NOMO-1 treated with DMSO at 0.1 percent for 48 hours (cell line): ENCODE results near the gene PWWP2A.
A peak's percentile ranks its signal among the peaks of the same experiment; 100 is the strongest.
"Not testable (repeated sequence)": the region's sequence is repeated elsewhere in the genome, so short reads cannot be mapped to it uniquely, and the experiment has no call there.

Experiments used
- DNase-seq: peaks from one replicate; lab custom pipeline; 2025; ENCODE audit not compliant: unreplicated experiment; lab: John Stamatoyannopoulos, UW

Gene PWWP2A, protein sequence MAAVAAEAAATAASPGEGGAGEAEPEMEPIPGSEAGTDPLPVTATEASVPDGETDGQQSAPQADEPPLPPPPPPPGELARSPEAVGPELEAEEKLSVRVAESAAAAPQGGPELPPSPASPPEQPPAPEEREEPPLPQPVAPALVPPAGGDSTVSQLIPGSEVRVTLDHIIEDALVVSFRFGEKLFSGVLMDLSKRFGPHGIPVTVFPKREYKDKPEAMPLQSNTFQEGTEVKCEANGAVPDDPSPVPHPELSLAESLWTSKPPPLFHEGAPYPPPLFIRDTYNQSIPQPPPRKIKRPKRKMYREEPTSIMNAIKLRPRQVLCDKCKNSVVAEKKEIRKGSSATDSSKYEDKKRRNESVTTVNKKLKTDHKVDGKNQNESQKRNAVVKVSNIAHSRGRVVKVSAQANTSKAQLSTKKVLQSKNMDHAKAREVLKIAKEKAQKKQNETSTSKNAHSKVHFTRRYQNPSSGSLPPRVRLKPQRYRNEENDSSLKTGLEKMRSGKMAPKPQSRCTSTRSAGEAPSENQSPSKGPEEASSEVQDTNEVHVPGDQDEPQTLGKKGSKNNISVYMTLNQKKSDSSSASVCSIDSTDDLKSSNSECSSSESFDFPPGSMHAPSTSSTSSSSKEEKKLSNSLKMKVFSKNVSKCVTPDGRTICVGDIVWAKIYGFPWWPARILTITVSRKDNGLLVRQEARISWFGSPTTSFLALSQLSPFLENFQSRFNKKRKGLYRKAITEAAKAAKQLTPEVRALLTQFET

DNA sequence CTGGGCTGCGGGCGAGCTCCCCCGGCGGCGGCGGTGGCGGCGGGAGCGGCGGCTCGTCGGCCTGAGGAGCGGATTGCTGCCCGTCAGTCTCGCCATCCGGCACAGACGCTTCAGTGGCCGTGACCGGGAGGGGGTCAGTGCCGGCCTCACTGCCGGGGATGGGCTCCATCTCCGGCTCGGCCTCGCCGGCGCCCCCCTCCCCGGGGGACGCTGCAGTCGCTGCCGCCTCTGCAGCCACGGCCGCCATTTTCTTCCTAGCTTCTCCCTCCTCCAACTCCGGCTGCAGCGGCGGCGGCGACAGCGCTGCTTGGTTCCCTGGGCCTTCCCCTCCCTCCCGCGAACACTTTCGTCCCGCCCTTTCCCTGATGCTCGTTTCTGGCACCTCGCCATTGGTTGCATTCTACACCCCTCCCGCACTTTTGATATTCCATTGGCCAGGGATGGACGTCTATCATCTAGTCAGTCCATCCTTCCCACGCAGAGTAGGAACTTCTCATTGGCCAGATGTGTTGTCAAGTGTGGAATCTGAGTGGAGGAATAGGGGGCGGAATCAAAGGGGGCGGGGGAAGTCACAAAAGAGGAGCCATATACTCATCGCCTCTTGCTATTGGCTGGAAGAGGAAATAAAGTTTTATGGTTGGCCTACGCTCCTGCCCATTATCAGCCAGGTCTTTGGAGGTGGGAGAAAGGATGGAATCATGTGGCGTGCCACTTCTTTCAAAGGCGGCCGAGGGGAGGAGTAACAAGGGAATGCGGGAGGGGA is at the start of gene PWWP2A:
PWWP2A (minus strand) TSS at position 309 of the 763 bp plus-strand sequence; CDS start at position 247, 62 bp downstream.
- DNase-seq: peak; percentile 99

DNA sequence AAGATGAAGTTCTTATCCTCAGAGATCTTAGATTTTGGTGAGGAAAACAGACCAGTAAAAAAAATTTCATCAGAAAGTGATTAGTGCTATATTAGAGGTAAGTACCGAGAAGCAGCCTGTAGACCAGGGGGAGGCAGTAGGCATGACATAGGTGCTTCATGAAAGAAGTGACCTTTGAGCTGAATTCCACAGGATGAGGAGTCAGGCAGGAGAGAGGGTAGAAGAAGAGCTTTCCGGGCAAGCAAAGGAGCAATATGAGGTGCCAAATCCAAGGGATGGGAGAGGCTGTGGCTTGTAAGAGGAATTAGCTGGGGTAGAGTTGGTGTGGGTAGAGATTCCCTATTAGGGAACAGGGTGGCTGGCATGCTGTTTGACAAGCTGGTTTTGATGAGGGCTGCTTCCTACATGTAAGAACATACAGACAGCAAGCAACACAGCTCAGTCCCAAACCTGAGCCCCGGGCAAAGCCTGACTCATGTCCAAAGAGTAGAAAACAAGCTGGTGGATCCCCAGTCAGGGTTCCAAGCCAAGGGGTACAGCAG is 48.4 kb upstream of the PWWP2A start:
- DNase-seq: no peak

- DNase-seq: no peak
These were observed 47.8 kb upstream of the PWWP2A start for GRCh38 chr5:160166973-160167623.

- DNase-seq: no peak
These were observed 47.1 kb upstream of the PWWP2A start for GRCh38 chr5:160166069-160166972.

- no peak for DNase-seq
These were observed 46.2 kb upstream of the PWWP2A start for GRCh38 chr5:160165137-160166068.

GRCh38 chr5:160162910-160163309 is 43.7 kb upstream of the PWWP2A start:
- no peak for DNase-seq

DNA sequence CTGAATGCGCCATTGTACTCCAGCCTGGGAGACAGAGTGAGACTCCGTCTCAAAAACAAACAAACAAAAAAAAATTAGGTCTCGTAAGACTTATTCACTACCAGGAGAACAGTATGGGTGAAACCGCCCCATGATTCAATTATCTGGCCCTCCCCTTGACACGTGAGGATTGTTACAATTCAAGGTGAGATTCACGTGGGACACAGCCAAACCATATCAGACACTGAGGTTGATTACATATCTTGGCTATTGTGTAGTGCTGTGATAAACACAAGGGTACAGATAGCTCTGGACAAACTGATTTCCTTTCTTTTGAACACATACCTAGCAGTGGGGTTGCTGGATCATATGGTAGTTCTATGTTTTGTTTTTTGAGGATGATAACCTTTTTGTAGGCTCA is 42.4 kb upstream of the PWWP2A start:
- no peak for DNase-seq

DNA sequence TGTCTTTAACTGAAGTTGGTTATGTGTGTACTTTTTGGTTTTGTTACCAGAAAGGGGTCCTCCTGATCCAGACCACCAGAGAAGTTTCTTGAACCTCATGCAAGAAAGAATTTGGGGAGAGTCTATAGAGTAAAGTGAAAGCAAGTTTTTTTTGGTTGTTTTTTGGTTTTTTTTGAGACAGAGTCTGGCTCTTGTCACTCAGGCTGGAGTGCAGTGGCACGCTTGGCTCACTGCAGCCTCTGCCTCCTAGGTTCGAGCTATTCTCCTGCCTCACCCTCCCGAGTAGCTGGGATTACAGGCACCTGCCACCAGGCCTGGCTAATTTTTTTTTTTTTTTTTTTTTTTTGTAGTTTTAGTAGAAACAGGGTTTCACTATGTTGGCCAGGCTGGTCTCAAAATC is 41.6 kb upstream of the PWWP2A start:
- DNase-seq: not testable (repeated sequence)

DNA sequence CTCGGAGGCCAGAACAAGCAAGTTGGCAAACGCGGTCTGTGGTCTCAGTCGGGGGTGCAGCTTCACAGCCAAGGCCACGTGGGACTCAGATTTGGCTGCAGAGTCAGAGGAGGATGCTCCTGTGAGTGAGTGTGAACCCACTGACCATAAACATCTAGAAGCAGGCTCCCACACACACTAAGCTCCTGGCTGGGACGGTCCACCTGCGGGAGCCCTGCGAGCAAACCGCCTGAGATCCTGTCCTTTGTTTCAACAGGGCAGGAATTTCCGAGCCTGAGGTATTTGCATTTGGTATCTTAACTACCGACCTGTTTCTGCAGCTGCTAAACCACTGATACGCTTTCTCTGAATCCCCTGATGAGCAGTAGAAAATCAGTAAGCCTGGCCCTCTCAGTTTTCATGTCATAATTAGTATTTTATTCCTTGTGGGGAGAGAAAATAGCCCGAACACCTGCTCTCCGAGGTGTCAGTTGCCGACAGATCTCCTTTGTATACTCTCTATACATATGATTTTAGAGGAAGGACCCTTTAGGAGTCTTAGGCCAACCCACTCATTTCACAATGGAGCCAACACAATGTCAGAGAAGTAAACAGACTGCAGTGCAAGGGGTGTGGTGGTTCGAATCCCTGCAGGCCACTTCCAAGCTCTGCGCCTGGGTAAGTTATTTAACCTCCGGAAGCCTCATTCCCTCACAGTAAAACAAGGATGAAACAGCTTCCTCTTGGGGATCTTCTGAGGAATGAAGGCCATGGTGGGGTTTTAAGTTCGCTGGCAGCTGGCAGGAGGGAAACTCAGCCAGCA is 40.9 kb upstream of the PWWP2A start:
- DNase-seq: no peak

DNA sequence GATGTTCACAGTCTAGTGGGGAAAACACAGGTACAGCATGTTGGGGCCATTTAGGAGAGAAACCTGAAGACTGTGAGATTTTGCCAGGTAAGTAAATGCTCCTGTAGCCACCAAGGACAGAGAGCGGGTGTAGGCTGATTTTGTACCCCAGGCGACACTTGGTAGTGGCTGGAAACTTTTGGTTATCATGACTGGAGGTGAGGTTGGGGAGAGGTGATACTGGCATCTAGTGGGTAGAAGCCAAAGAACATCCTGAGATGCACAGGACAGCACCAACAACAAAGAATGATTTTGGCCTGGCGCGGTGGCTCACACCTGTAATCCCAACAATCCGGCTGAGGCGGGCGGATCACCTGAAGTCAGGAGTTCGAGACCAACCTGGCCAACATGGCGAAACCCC is 38.8 kb upstream of the PWWP2A start:
- no peak for DNase-seq

- no peak for DNase-seq
These were observed 35.9 kb upstream of the PWWP2A start for GRCh38 chr5:160155017-160155750.

DNA sequence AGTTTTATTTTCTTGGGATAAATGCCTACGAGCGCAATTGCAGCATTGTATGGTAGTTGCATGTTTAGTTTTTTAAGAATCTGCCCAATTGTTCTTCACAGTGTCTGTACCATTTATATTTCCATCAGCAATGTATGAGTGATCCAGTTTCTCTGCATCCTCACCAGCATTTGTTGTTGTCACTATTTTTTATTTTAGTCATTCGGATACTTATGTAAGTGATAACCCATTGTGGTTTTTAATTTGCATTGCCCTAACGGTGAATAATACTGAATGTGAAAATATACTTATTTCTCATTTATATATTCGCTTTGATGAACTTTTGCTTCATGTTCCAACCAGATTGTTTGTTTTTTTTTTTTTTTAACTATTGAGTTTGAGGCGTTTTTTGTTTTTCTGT is 33.7 kb upstream of the PWWP2A start:
- DNase-seq: no peak

GRCh38 chr5:160152287-160152686 is 33.0 kb upstream of the PWWP2A start:
- DNase-seq: no peak

GRCh38 chr5:160151017-160151416 is 31.8 kb upstream of the PWWP2A start:
- no peak for DNase-seq

GRCh38 chr5:160150381-160150780 is 31.1 kb upstream of the PWWP2A start:
- no peak for DNase-seq

- not testable (repeated sequence) for DNase-seq
These were observed 25.2 kb upstream of the PWWP2A start for GRCh38 chr5:160144436-160144835.

- DNase-seq: no peak
These were observed 15.1 kb upstream of the PWWP2A start for GRCh38 chr5:160134332-160134731.
